ENCODE results near the gene CSNK2B. TPM values are rescaled to one million over a fixed set of nuclear protein-coding genes. Genes with fewer than 3 reads are reported as not detected.
A peak's percentile ranks its signal among the peaks of the same experiment; 100 is the strongest.

The CSNK2B gene
- total RNA-seq, 1 experiment from 2014 or later = 267 TPM

DNA sequence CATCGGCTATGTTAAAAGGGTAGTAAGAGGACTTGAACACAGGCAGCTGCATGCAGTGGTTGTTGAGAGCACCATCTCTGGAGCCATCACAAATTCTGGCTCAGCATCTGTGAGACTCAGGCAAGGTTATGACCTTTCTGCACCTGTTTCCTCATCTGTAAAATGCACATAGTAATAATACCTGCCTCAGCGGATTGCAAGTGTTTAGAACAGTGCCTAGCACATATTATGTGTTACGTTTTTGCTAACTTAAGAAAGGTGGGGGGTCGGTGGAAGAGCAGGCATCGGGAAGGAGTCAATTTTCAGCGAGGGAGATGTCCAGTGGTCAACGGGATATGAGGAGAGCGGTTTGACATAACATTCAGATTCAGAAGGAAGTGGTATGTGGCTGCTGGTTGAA, 12.1 kb downstream of the CSNK2B start:
- intact Hi-C loops (cut with micrococcal nuclease) = no loop called here
- POLR2A ChIA-PET (ENCODE audit: unreplicated experiment) = no interaction called here
- no peak for ATAC-seq
- BruUV-seq (replicated peaks) = no TSS peak
- CTCF ChIA-PET = no interaction called here
- no peaks in the 10 kb centered on the region for H3K9me3 ChIP-seq (ENCODE audit: low read length)
- H3K9me2 ChIP-seq (replicated peaks; ENCODE audit: low read length) = no peaks in the 10 kb centered on the region
- no peak for DNase-seq
- no peaks in the 10 kb centered on the region for H3K27me3 ChIP-seq (ENCODE audit: low read length)
- H2AFZ ChIP-seq (ENCODE audit: low read length) = no peak overlapping the region
- TF ChIP-seq EZH2phosphoT487 (IDR thresholded peaks at IDR 0.05; ENCODE audit: borderline replicate concordance, low read length) (no peak), EZH2 (IDR thresholded peaks at IDR 0.05; ENCODE audit: low read length, unreplicated experiment) (no peak)
- TF ChIP-seq, protein P1, sequence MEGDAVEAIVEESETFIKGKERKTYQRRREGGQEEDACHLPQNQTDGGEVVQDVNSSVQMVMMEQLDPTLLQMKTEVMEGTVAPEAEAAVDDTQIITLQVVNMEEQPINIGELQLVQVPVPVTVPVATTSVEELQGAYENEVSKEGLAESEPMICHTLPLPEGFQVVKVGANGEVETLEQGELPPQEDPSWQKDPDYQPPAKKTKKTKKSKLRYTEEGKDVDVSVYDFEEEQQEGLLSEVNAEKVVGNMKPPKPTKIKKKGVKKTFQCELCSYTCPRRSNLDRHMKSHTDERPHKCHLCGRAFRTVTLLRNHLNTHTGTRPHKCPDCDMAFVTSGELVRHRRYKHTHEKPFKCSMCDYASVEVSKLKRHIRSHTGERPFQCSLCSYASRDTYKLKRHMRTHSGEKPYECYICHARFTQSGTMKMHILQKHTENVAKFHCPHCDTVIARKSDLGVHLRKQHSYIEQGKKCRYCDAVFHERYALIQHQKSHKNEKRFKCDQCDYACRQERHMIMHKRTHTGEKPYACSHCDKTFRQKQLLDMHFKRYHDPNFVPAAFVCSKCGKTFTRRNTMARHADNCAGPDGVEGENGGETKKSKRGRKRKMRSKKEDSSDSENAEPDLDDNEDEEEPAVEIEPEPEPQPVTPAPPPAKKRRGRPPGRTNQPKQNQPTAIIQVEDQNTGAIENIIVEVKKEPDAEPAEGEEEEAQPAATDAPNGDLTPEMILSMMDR (conservative IDR thresholded peaks at IDR 0.05; ENCODE audit: low read depth, low read length) = no peak
- no peak overlapping the region for H3K9ac ChIP-seq (ENCODE audit: low read length)
- peaks cover 4% of the 10 kb centered on the region for H3F3A ChIP-seq (ENCODE audit: low read length, unreplicated experiment)
- H3K27ac ChIP-seq (ENCODE audit: low read length) = no peak overlapping the region
- H3K79me2 ChIP-seq (ENCODE audit: low read length) = no peaks in the 10 kb centered on the region
- no peak overlapping the region for H3K4me3 ChIP-seq (ENCODE audit: low read length)
- H3K4me1 ChIP-seq (ENCODE audit: insufficient read depth, low read length) = peaks cover 16% of the 10 kb centered on the region
- H3K36me3 ChIP-seq (ENCODE audit: low read depth, low read length) = 0 out of 2 replicates have a peak, but pooled peaks cover 2% of the 10 kb centered on the region
- H3K4me2 ChIP-seq (ENCODE audit: low read length) = no peak overlapping the region
- H4K20me1 ChIP-seq (ENCODE audit: low read length) = no peaks in the 10 kb centered on the region

DNA sequence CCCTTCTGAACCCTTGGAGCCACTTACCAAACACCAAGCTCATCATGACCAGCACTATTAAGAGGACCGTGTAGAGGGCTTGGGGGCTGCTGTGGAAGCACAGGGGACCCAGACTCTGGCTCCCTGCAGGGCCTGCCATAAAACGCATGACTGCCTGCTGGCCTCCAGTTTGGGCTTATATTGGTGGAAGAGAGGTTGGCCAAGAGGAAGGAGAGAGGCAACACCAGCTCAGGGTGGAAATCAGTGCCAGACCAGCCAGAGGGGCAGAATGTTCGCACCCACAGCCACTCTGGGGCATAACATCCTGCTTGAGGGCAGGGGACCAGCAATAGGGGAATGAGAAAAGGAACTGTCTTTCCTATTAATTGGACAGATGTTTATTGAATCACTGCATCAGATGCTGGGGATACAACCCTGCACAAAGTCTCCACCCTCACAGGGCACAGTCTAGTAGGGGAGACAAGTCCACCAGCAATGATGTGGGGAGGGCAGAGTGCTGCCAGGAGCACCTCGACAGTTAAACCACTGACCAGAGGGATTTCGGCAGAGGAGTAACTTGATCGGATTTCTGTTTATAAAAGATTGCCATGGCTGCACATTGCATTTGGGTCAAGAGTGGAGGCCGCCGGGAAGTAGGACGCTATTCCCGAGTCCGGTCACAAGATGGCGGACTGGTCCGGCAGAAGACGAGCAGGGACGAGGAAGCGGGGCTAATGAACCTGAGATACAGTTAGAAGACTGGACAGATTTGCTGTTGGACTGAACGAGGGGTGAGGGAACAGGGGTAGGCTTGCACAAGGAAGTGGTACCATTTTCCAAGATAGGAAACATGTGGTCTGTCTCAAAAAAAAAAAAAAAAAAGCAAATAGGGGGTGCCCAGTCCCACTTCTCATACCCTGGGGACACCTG, 14.6 kb downstream of the CSNK2B start, which contains the start of gene LY6G5C:
Gene LY6G5C, minus strand, starts transcription at position 842 of the 909 bp plus-strand sequence. Its CDS starts 694 bp downstream, at position 148.
- Histone ChIP-seq H3K9ac (ENCODE audit: low read length) (peak within 1 kb of the TSS; percentile 59), H3F3A (ENCODE audit: low read length, unreplicated experiment) (peaks cover 4% of the 10 kb centered on the region), H3K27me3 (ENCODE audit: low read length) (no peaks in the 10 kb centered on the region), H3K9me3 (ENCODE audit: low read length) (no peaks in the 10 kb centered on the region), H3K4me3 (ENCODE audit: low read length) (peak within 1 kb of the TSS; percentile 67), H3K79me2 (ENCODE audit: low read length) (no peaks in the 10 kb centered on the region), H4K20me1 (ENCODE audit: low read length) (no peaks in the 10 kb centered on the region), H2AFZ (ENCODE audit: low read length) (peak within 1 kb of the TSS; percentile 83), H3K4me2 (ENCODE audit: low read length) (peak within 1 kb of the TSS; percentile 85), H3K9me2 (replicated peaks; ENCODE audit: low read length) (no peaks in the 10 kb centered on the region), H3K4me1 (ENCODE audit: insufficient read depth, low read length) (peaks cover 16% of the 10 kb centered on the region), H3K36me3 (ENCODE audit: low read depth, low read length) (no peaks in the 10 kb centered on the region), H3K27ac (ENCODE audit: low read length) (peak within 1 kb of the TSS; percentile 21)
- intact Hi-C loops (cut with micrococcal nuclease) = loop anchor here (1.0 to 10.0 kb wide), 4 partner anchors 59 to 184 kb away; partner anchors contain the start of gene NEU1
- ChIA-PET CTCF (interaction anchor here (0.5 to 1.0 kb wide), 3 partner anchors 52 to 184 kb away, joined by 3 to 4 read pairs (median 4); no protein-coding TSS in a partner anchor), POLR2A (ENCODE audit: unreplicated experiment) (no interaction called here)
- TF ChIP-seq, protein P1 (conservative IDR thresholded peaks at IDR 0.05; ENCODE audit: low read depth, low read length) = peak; percentile 61
- TF ChIP-seq EZH2 (IDR thresholded peaks at IDR 0.05; ENCODE audit: low read length, unreplicated experiment) = no peak
- DNase-seq (peak; percentile 84), ATAC-seq (peak; percentile 78)
- BruUV-seq (replicated peaks) = TSS peak; percentile 59
